Glutamatergic neuron (in vitro differentiated cells): Measurements from ENCODE around the gene SLC6A5. TPM values are rescaled to one million over a fixed set of nuclear protein-coding genes. Genes with fewer than 3 reads are reported as not detected.

Source experiments
- DNase-seq: peaks from one replicate; pipeline ENCODE4 v3.0.0; 2022
- H3K27ac Mint-ChIP-seq: one replicate; pipeline ENCODE4 v1.8.0; 2020; ENCODE audit warnings: mild to moderate bottlenecking, mixed read lengths, inconsistent platforms; ENCODE audit not compliant: unreplicated experiment
- H3K27me3 Mint-ChIP-seq: one replicate; pipeline ENCODE4 v1.8.0; 2020; ENCODE audit warnings: mild to moderate bottlenecking, moderate library complexity, mixed read lengths, inconsistent platforms; ENCODE audit not compliant: unreplicated experiment
- H3K36me3 Mint-ChIP-seq: one replicate; pipeline ENCODE4 v1.8.0; 2020; ENCODE audit warnings: mild to moderate bottlenecking, mixed read lengths, inconsistent platforms; ENCODE audit not compliant: unreplicated experiment
- H3K4me1 Mint-ChIP-seq: one replicate; pipeline ENCODE4 v1.8.0; 2020; ENCODE audit warnings: mild to moderate bottlenecking, low read depth, mixed read lengths, inconsistent platforms; ENCODE audit not compliant: unreplicated experiment
- H3K4me3 Mint-ChIP-seq: one replicate; pipeline ENCODE4 v1.8.0; 2020; ENCODE audit warnings: mild to moderate bottlenecking, mixed read lengths, inconsistent platforms; ENCODE audit not compliant: unreplicated experiment
- H3K9me3 Mint-ChIP-seq: one replicate; pipeline ENCODE4 v1.8.0; 2020; ENCODE audit warnings: mild to moderate bottlenecking, moderate library complexity, mixed read lengths, inconsistent platforms; ENCODE audit not compliant: unreplicated experiment
- CTCF ChIP-seq: fragments of 200-600 bp; sonication (generic); IDR thresholded peaks from one replicate; pipeline ENCODE4 v1.5.0; 2021; ENCODE audit not compliant: partially characterized antibody, unreplicated experiment
- total RNA-seq: library from RNA; stranded (reverse); fragmentation: NEBNext Ultra II Directional; extraction: Animal tissue kit (Norgen Biotek cat#: 25700); gene quantifications from one replicate; pipeline ENCODE4 v1.2.1, GENCODE V29; 2021; ENCODE audit not compliant: unreplicated experiment

SLC6A5 gene
- total RNA-seq, 1 donor from 2014 or later = 0.05 TPM

- Mint-ChIP-seq H3K4me3 (no peak overlapping the region), H3K4me1 (no peaks in the 10 kb centered on the region)
- TF ChIP-seq CTCF = no peak
Observed at GRCh38 chr11:20638074-20638473, 38.7 kb downstream of the SLC6A5 start.

GRCh38 chr11:20639688-20640087 lies 40.3 kb downstream of the SLC6A5 start:
- no peak overlapping the region for H3K27ac Mint-ChIP-seq
- no peaks in the 10 kb centered on the region for H3K36me3 Mint-ChIP-seq
- no peak overlapping the region for H3K4me3 Mint-ChIP-seq
- DNase-seq = no peak
- peaks cover 4% of the 10 kb centered on the region for H3K9me3 Mint-ChIP-seq
- no peak for TF ChIP-seq CTCF
- H3K4me1 Mint-ChIP-seq = no peaks in the 10 kb centered on the region
- peaks cover 2% of the 10 kb centered on the region for H3K27me3 Mint-ChIP-seq

More at GRCh38 chr11:20638074-20638473, 38.7 kb downstream of the SLC6A5 start:
- H3K36me3 Mint-ChIP-seq = no peaks in the 10 kb centered on the region
- H3K27ac Mint-ChIP-seq = no peak overlapping the region
- peaks cover 2% of the 10 kb centered on the region for H3K27me3 Mint-ChIP-seq
- DNase-seq = no peak
- peaks cover 4% of the 10 kb centered on the region for H3K9me3 Mint-ChIP-seq

GRCh38 chr11:20640401-20640800 lies 41.0 kb downstream of the SLC6A5 start:
- H3K27ac Mint-ChIP-seq = no peak overlapping the region
- H3K4me3 Mint-ChIP-seq = no peak overlapping the region
- no peaks in the 10 kb centered on the region for H3K4me1 Mint-ChIP-seq
- peaks cover 5% of the 10 kb centered on the region for H3K27me3 Mint-ChIP-seq
- TF ChIP-seq CTCF = no peak
- peaks cover 4% of the 10 kb centered on the region for H3K9me3 Mint-ChIP-seq
- DNase-seq = no peak
- H3K36me3 Mint-ChIP-seq = no peaks in the 10 kb centered on the region

DNA sequence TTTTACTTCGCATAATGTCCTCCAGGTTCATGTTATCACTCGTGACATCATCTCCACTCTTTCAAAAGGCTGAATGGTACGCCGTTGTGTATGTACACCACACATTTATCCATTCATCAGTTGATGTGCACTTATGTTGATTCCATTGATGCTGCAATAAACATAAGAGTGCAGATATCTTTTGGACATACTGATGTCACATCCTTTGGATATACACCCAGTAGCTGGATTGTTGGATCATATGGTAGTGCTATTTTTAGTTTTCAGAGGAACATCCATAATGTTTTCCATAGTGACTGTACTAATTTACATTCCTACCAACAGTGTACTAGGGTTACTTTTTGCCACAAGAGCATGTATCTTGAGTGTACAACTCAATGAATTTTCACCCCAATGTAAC lies 45.0 kb downstream of the SLC6A5 start:
- DNase-seq = no peak
- Mint-ChIP-seq H3K9me3 (peaks cover 2% of the 10 kb centered on the region), H3K27ac (no peak overlapping the region)

More for the DNA sequence above, 45.0 kb downstream of the SLC6A5 start:
- no peak overlapping the region for H3K4me3 Mint-ChIP-seq
- no peaks in the 10 kb centered on the region for H3K36me3 Mint-ChIP-seq
- H3K27me3 Mint-ChIP-seq = peaks cover 5% of the 10 kb centered on the region
- no peaks in the 10 kb centered on the region for H3K4me1 Mint-ChIP-seq
- TF ChIP-seq CTCF = no peak
